ENCODE results near the gene CTTN. TPM values are rescaled to one million over a fixed set of nuclear protein-coding genes. Genes with fewer than 3 reads are reported as not detected.

CTTN gene
- total and polyA plus RNA-seq, 2 of the 13 experiments (the other 11 are each of a cell fraction or from before 2014, with no cell fraction given), result 84.4 to 114 TPM

GRCh38 chr11:70397983-70398833, at the start of gene CTTN (continued):
- TF ChIP-seq, protein P1, sequence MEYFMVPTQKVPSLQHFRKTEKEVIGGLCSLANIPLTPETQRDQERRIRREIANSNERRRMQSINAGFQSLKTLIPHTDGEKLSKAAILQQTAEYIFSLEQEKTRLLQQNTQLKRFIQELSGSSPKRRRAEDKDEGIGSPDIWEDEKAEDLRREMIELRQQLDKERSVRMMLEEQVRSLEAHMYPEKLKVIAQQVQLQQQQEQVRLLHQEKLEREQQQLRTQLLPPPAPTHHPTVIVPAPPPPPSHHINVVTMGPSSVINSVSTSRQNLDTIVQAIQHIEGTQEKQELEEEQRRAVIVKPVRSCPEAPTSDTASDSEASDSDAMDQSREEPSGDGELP (IDR thresholded peaks at IDR 0.05; ENCODE audit: borderline replicate concordance, low read depth), result peak; percentile 69; the same call in 1 of the 2 replicates
- TF ChIP-seq ZNF562 (CRISPR knock-in tag; IDR thresholded peaks at IDR 0.05; ENCODE audit: borderline replicate concordance), result no peak
- no peak for TF ChIP-seq ZNF883 (CRISPR knock-in tag; IDR thresholded peaks at IDR 0.05; ENCODE audit: not compliant biosample characterization)
- no peak for TF ChIP-seq TP53 (CRISPR knock-in tag; conservative IDR thresholded peaks at IDR 0.05)
- 0 out of 2 replicates have a peak, but pooled peaks have one; percentile 9 for TF ChIP-seq ZNF790 (CRISPR knock-in tag; IDR thresholded peaks at IDR 0.05; ENCODE audit: borderline replicate concordance)
- TF ChIP-seq, protein P2, sequence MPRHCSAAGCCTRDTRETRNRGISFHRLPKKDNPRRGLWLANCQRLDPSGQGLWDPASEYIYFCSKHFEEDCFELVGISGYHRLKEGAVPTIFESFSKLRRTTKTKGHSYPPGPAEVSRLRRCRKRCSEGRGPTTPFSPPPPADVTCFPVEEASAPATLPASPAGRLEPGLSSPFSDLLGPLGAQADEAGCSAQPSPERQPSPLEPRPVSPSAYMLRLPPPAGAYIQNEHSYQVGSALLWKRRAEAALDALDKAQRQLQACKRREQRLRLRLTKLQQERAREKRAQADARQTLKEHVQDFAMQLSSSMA (CRISPR knock-in tag; IDR thresholded peaks at IDR 0.05), result peak; percentile 91
- no peak for TF ChIP-seq MTF1 (CRISPR knock-in tag; IDR thresholded peaks at IDR 0.05)
- TF ChIP-seq RBFOX2 (IDR thresholded peaks at IDR 0.05; ENCODE audit: low read depth, low read length), result peak; percentile 89
- TF ChIP-seq SUZ12 (IDR thresholded peaks at IDR 0.05; ENCODE audit: low read depth, low read length), result no peak
- no peak; the same call in 1 of the 2 replicates for TF ChIP-seq KDM4B (CRISPR knock-in tag; IDR thresholded peaks at IDR 0.05)
- TF ChIP-seq, protein P3, sequence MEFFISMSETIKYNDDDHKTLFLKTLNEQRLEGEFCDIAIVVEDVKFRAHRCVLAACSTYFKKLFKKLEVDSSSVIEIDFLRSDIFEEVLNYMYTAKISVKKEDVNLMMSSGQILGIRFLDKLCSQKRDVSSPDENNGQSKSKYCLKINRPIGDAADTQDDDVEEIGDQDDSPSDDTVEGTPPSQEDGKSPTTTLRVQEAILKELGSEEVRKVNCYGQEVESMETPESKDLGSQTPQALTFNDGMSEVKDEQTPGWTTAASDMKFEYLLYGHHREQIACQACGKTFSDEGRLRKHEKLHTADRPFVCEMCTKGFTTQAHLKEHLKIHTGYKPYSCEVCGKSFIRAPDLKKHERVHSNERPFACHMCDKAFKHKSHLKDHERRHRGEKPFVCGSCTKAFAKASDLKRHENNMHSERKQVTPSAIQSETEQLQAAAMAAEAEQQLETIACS (CRISPR knock-in tag; IDR thresholded peaks at IDR 0.05), result peak; percentile 50; the same call in 1 of the 2 replicates
- no peak; the same call in 1 of the 2 replicates for TF ChIP-seq THAP9 (CRISPR knock-in tag; IDR thresholded peaks at IDR 0.05; ENCODE audit: borderline replicate concordance)
- no peak for TF ChIP-seq HOXA7 (CRISPR knock-in tag; IDR thresholded peaks at IDR 0.05)
- no peak for TF ChIP-seq GATA4 (IDR thresholded peaks at IDR 0.05; ENCODE audit: borderline replicate concordance, low read depth)
- peak; percentile 7; the same call in 1 of the 2 replicates for TF ChIP-seq ZNF12 (CRISPR knock-in tag; IDR thresholded peaks at IDR 0.05)
- TF ChIP-seq ZNF558 (CRISPR knock-in tag; IDR thresholded peaks at IDR 0.05; ENCODE audit: borderline replicate concordance), result peak; percentile 89; the same call in 1 of the 2 replicates
- no peak for TF ChIP-seq SCMH1 (CRISPR knock-in tag; IDR thresholded peaks at IDR 0.05; ENCODE audit: borderline replicate concordance)
- TF ChIP-seq ZC3H13 (CRISPR knock-in tag; IDR thresholded peaks at IDR 0.05), result no peak; the same call in 1 of the 2 replicates
- no peak for TF ChIP-seq ZNF274 (CRISPR knock-in tag; IDR thresholded peaks at IDR 0.05)

Data from HepG2 (cell line).